Neural cell (in vitro differentiated cells): ENCODE measurements around the gene SP8. TPM values are rescaled to one million over a fixed set of nuclear protein-coding genes. Genes with fewer than 3 reads are reported as not detected.

Experiments used
- H2AFZ ChIP-seq: fragments of 200-600, 300-800 bp; sonication (generic), shearing (Covaris generic); 2 replicates; pipeline ENCODE4 v1.6.0; 2014; ENCODE audit warnings: low read depth, mild to moderate bottlenecking, antibody characterized with exemption, low read length, moderate library complexity
- H3F3A ChIP-seq: fragments of 200-600 bp; shearing (Covaris generic); 2 replicates; pipeline ENCODE4 v1.6.1; 2016; ENCODE audit warnings: mild to moderate bottlenecking, moderate library complexity, mixed read lengths, antibody characterized with exemption, low read length; ENCODE audit not compliant: insufficient read depth, poor library complexity, severe bottlenecking
- H3K27ac ChIP-seq: fragments of 200-600, 300-800 bp; sonication (generic), shearing (Covaris generic); 2 replicates; pipeline ENCODE4 v1.5.1; 2014; ENCODE audit warnings: mild to moderate bottlenecking, low read length, moderate library complexity
- H3K27me3 ChIP-seq: fragments of 300-800, 200-600 bp; sonication (generic), shearing (Covaris generic); 2 replicates; pipeline ENCODE4 v1.6.0; 2014; ENCODE audit warnings: mild to moderate bottlenecking, low read depth, low read length, moderate library complexity; ENCODE audit not compliant: insufficient read depth
- H3K36me3 ChIP-seq: fragments of 300-800, 200-600 bp; sonication (generic), shearing (Covaris generic); 2 replicates; pipeline ENCODE4 v1.5.1; 2014; ENCODE audit warnings: mild to moderate bottlenecking, antibody characterized with exemption, low read length, moderate library complexity; ENCODE audit not compliant: insufficient read depth
- H3K4me2 ChIP-seq: fragments of 300-800, 200-600 bp; sonication (generic), shearing (Covaris generic); 2 replicates; pipeline ENCODE4 v1.6.0; 2014; ENCODE audit warnings: mild to moderate bottlenecking, low read length
- H3K4me3 ChIP-seq: fragments of 300-800, 200-600 bp; sonication (generic), shearing (Covaris generic); 2 replicates; pipeline ENCODE4 v1.5.1; 2014; ENCODE audit warnings: mild to moderate bottlenecking, low read length, moderate library complexity
- H3K79me2 ChIP-seq: fragments of 200-600 bp; shearing (Covaris generic); replicated peaks from 2 replicates; pipeline ENCODE4 v1.6.0; 2014; ENCODE audit warnings: mild to moderate bottlenecking, low read length, moderate library complexity; ENCODE audit not compliant: insufficient read depth
- H3K9ac ChIP-seq: fragments of 300-800, 200-600 bp; sonication (generic), shearing (Covaris generic); 2 replicates; pipeline ENCODE4 v1.6.1; 2016; ENCODE audit warnings: mild to moderate bottlenecking, low read length, mixed read lengths
- H3K9me2 ChIP-seq: fragments of 200-600 bp; shearing (Covaris generic); 2 replicates; pipeline ENCODE4 v1.6.1; 2016; ENCODE audit warnings: mild to moderate bottlenecking, low read length, mixed read lengths; ENCODE audit not compliant: insufficient read depth
- H3K9me3 ChIP-seq: fragments of 200-600, 300-800 bp; sonication (generic), shearing (Covaris generic); 2 replicates; pipeline ENCODE4 v1.6.1; 2016; ENCODE audit warnings: mild to moderate bottlenecking, mixed run types, low read length, moderate library complexity, mixed read lengths
- H4K20me1 ChIP-seq: fragments of 200-600 bp; shearing (Covaris generic); 2 replicates; pipeline ENCODE4 v1.6.1; 2016; ENCODE audit warnings: mild to moderate bottlenecking, mixed run types; ENCODE audit not compliant: insufficient read depth
- EP300 ChIP-seq: fragments of 450-650 bp; conservative IDR thresholded peaks from 2 replicates; pipeline ENCODE4 v1.6.1; 2014; ENCODE audit warnings: antibody characterized with exemption, mild to moderate bottlenecking, moderate library complexity; ENCODE audit not compliant: poor library complexity, severe bottlenecking
- EZH2 ChIP-seq: fragments of 200-600, 300-800 bp; shearing (Covaris generic), sonication (generic); IDR thresholded peaks from 2 replicates; pipeline ENCODE4 v1.6.1; 2014; ENCODE audit warnings: antibody characterized with exemption, low read length, borderline replicate concordance, mild to moderate bottlenecking; ENCODE audit not compliant: insufficient read depth, poor library complexity, severe bottlenecking
- POLR2AphosphoS5 ChIP-seq: IDR thresholded peaks from 2 replicates; pipeline ENCODE4 v1.6.1; 2012
- RAD21 ChIP-seq: fragments of 450-650 bp; conservative IDR thresholded peaks from 2 replicates; pipeline ENCODE4 v1.6.1; 2014; ENCODE audit warnings: antibody characterized with exemption, mild to moderate bottlenecking, moderate library complexity
- SMC3 ChIP-seq: fragments of 450-650 bp; conservative IDR thresholded peaks from 2 replicates; pipeline ENCODE4 v1.6.1; 2014; ENCODE audit warnings: antibody characterized with exemption, mild to moderate bottlenecking, moderate library complexity; ENCODE audit not compliant: poor library complexity
- TAF1 ChIP-seq: IDR thresholded peaks from 2 replicates; pipeline ENCODE4 v1.6.1; 2012; ENCODE audit warnings: low read depth
- polyA plus RNA-seq: library from polyadenylated mRNA; depleted of rRNA; stranded (reverse); fragments of >200 nt; gene quantifications from 2 replicates; pipeline ENCODE4 v1.2.3, GENCODE V29; 2014
- TF ChIP-seq, protein P1 (sequence below): fragments of 450-650 bp; IDR thresholded peaks from 2 replicates; pipeline ENCODE4 v1.5.1; 2014; ENCODE audit warnings: antibody characterized with exemption, mild to moderate bottlenecking, moderate library complexity; ENCODE audit not compliant: poor library complexity, severe bottlenecking
- TF ChIP-seq, protein P2 (sequence below): IDR thresholded peaks from 2 replicates; pipeline ENCODE4 v1.6.1; 2012; ENCODE audit warnings: borderline replicate concordance

Gene SP8
- polyA plus RNA-seq, 1 donor from 2014 or later = 8.7 TPM

DNA sequence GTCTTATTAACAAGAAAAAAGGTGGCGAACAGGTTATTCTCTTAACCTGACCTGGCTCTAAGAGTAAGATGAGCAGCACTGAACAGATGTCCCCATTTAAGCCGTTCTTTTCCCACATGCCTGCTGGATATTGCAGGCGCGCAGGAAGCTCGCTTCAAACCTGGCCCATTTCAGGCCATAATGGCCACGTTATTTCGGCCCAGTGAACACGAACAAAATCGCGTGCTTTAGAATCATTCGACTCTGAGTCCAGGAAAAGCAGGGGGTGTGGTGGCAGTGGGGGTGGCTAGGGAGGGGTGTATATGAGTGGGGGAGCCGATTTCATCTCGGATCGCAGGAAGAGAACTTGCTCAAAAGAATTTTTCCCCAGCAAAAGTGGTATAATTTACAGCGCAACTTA is 6.6 kb upstream of the SP8 start:
- Histone ChIP-seq H4K20me1 (no peaks in the 10 kb centered on the region), H2AFZ (no peak overlapping the region), H3K4me3 (peak overlapping the region; percentile 22), H3F3A (peaks cover 4% of the 10 kb centered on the region), H3K9me2 (no peaks in the 10 kb centered on the region), H3K27me3 (peaks cover 89% of the 10 kb centered on the region), H3K9me3 (no peaks in the 10 kb centered on the region), H3K36me3 (no peaks in the 10 kb centered on the region), H3K9ac (peak overlapping the region; percentile 11), H3K27ac (no peak overlapping the region), H3K4me2 (no peak overlapping the region), H3K79me2 (peaks cover 30% of the 10 kb centered on the region)
- TF ChIP-seq POLR2AphosphoS5 (peak; percentile 48), EZH2 (no peak)

DNA sequence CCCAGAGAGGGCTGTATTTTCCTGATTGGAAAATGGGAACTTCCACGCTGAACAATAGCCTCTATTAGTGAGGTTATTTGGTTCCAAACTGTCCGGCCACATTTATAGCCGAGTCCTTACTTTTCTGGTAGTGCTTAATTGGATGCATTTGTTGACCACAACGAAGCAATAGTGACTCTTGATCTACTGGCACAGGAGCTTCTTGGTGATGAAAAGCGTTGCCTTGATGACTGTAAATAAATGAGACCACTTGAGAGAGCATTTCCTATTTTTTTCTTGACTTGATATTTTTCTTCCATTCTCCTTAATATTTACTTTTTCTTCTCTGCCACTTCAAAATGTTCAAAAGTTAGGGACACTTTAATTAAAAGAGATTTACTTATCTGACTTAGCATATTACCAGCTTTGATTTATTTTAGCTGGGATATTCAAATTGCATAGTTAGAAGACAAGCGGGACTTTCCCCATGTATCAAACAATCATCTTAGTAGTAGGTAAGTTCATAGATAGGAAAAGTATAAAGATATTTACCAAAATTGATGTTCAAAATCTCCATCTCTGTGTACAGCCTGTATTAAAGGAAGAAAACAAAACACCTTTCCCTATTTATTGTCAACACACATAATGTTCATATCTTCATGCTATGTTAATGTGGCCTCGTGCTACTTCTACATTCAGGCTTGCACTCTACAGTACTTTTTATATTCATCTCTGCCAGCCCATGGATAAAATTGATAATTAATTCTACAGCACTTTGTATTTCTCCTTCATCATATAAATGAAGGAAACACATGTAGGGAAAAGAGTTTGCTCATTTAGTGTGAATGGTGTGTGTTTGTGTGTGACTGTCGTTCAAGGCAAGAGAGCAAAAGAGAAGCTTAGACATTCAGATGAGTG is 5.1 kb upstream of the SP8 start:
- Histone ChIP-seq H3K4me3 (peak overlapping the region; percentile 54), H3K9ac (peak overlapping the region; percentile 45), H2AFZ (no peak overlapping the region), H3K9me2 (no peaks in the 10 kb centered on the region), H4K20me1 (no peaks in the 10 kb centered on the region), H3K36me3 (no peaks in the 10 kb centered on the region), H3K27me3 (peaks cover 93% of the 10 kb centered on the region), H3K4me2 (no peak overlapping the region), H3F3A (peaks cover 4% of the 10 kb centered on the region), H3K27ac (no peak overlapping the region), H3K9me3 (no peaks in the 10 kb centered on the region), H3K79me2 (peaks cover 28% of the 10 kb centered on the region)
- peak; percentile 17 for TF ChIP-seq POLR2AphosphoS5
- TF ChIP-seq RAD21 = no peak

DNA sequence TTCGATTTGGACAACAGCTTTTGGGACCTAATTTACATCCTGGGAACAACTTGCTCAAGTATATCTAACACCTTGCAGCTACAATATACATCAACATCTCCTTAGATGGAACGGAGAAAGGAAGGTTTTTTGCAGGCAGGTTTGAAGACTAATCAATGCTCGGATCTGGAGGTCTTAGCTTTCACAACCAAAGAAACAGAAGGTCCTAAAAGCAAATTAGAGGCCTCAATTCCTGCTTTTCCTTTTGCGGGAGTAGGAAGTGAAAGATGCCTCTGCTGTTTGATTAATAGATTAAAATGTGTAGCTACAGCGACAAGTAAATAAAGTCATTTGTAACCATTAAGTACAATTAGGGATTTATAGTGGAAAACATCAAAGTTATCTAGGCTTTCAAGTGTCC is 3.7 kb upstream of the SP8 start:
- no peak for TF ChIP-seq RAD21
- no peak for TF ChIP-seq POLR2AphosphoS5
- TF ChIP-seq SMC3 = no peak
- TF ChIP-seq EP300 = no peak
- no peak for TF ChIP-seq EZH2
- no peak for TF ChIP-seq TAF1
- TF ChIP-seq, protein P1, sequence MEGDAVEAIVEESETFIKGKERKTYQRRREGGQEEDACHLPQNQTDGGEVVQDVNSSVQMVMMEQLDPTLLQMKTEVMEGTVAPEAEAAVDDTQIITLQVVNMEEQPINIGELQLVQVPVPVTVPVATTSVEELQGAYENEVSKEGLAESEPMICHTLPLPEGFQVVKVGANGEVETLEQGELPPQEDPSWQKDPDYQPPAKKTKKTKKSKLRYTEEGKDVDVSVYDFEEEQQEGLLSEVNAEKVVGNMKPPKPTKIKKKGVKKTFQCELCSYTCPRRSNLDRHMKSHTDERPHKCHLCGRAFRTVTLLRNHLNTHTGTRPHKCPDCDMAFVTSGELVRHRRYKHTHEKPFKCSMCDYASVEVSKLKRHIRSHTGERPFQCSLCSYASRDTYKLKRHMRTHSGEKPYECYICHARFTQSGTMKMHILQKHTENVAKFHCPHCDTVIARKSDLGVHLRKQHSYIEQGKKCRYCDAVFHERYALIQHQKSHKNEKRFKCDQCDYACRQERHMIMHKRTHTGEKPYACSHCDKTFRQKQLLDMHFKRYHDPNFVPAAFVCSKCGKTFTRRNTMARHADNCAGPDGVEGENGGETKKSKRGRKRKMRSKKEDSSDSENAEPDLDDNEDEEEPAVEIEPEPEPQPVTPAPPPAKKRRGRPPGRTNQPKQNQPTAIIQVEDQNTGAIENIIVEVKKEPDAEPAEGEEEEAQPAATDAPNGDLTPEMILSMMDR = no peak
- TF ChIP-seq, protein P2, sequence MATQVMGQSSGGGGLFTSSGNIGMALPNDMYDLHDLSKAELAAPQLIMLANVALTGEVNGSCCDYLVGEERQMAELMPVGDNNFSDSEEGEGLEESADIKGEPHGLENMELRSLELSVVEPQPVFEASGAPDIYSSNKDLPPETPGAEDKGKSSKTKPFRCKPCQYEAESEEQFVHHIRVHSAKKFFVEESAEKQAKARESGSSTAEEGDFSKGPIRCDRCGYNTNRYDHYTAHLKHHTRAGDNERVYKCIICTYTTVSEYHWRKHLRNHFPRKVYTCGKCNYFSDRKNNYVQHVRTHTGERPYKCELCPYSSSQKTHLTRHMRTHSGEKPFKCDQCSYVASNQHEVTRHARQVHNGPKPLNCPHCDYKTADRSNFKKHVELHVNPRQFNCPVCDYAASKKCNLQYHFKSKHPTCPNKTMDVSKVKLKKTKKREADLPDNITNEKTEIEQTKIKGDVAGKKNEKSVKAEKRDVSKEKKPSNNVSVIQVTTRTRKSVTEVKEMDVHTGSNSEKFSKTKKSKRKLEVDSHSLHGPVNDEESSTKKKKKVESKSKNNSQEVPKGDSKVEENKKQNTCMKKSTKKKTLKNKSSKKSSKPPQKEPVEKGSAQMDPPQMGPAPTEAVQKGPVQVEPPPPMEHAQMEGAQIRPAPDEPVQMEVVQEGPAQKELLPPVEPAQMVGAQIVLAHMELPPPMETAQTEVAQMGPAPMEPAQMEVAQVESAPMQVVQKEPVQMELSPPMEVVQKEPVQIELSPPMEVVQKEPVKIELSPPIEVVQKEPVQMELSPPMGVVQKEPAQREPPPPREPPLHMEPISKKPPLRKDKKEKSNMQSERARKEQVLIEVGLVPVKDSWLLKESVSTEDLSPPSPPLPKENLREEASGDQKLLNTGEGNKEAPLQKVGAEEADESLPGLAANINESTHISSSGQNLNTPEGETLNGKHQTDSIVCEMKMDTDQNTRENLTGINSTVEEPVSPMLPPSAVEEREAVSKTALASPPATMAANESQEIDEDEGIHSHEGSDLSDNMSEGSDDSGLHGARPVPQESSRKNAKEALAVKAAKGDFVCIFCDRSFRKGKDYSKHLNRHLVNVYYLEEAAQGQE = no peak
- Histone ChIP-seq H3K36me3 (no peaks in the 10 kb centered on the region), H3K9me2 (no peaks in the 10 kb centered on the region), H3K27ac (no peak overlapping the region), H3K27me3 (peaks cover 93% of the 10 kb centered on the region), H3K79me2 (peaks cover 20% of the 10 kb centered on the region), H4K20me1 (no peaks in the 10 kb centered on the region), H3K9me3 (no peaks in the 10 kb centered on the region), H3F3A (peaks cover 4% of the 10 kb centered on the region), H3K9ac (no peak overlapping the region), H2AFZ (no peak overlapping the region), H3K4me3 (peak overlapping the region; percentile 54), H3K4me2 (no peak overlapping the region)
